ENCODE data around the gene FLNC. TPM values are rescaled to one million over a fixed set of nuclear protein-coding genes. Genes with fewer than 3 reads are reported as not detected.

Gene FLNC
- total and polyA plus RNA-seq, 9 of the 15 experiments (the other 6 are each of a cell fraction or from before 2014, with no cell fraction given), result 0.90 to 155 (median 28.8) TPM

GRCh38 chr7:128893251-128894100, 63.3 kb downstream of the FLNC start:
- Histone ChIP-seq H3K4me2 (ENCODE audit: insufficient read depth, low read length) (no peak overlapping the region), H3K27me3 (ENCODE audit: control insufficient read depth in 2 of 2, insufficient read depth in 2 of 2, low read length in 2 of 2) (peaks cover 14 to 40% of the 10 kb centered on the region in 2 experiments)
- no peak for FAIRE-seq

More at GRCh38 chr7:128893251-128894100, 63.3 kb downstream of the FLNC start:
- Histone ChIP-seq H3K36me3 (ENCODE audit: control insufficient read depth, insufficient read depth, low read length) (no peaks in the 10 kb centered on the region), H3K4me1 (replicated peaks in 1 of 2; ENCODE audit: control insufficient read depth in 2 of 2, insufficient read depth in 2 of 2, low read length in 2 of 2) (peaks cover 0 to 41% of the 10 kb centered on the region in 2 experiments; a peak in 2 of 5 replicates), H3K9me3 (replicated peaks; ENCODE audit: control insufficient read depth, insufficient read depth, low read depth, low read length) (0 out of 2 replicates have a peak, but pooled peaks cover 4% of the 10 kb centered on the region), H4K20me1 (replicated peaks; ENCODE audit: control insufficient read depth, insufficient read depth, low read length) (no peaks in the 10 kb centered on the region; the same call in 1 of the 2 replicates), H2AFZ (ENCODE audit: low read depth, low read length) (no peak overlapping the region), H3K9me1 (ENCODE audit: control insufficient read depth, insufficient read depth, low read length) (no peaks in the 10 kb centered on the region), H3K79me2 (ENCODE audit: control insufficient read depth, insufficient read depth, low read length) (no peaks in the 10 kb centered on the region), H3K4me3 (no peak overlapping the region), H3K27ac (ENCODE audit: extremely low read depth, low read depth, low read length) (no peak overlapping the region), H3K9ac (ENCODE audit: insufficient read depth in 1 of 2, low read depth in 2 of 2, low read length in 2 of 2) (no peak overlapping the region; a peak in 1 of 4 replicates)
- intact Hi-C loops (cut with micrococcal nuclease), result no loop called here
- CTCF ChIA-PET (ENCODE audit: low intra/inter-chr PET ratio), result no interaction called here
- DNase-seq (ENCODE audit: extremely low read depth in 1 of 4, low spot score in 3 of 4) (no peak), ATAC-seq (no peak)
- WGBS (ENCODE audit: insufficient coverage, low coverage, missing lambda C conversion rate), result 37% methylated on average over 23 of the region's 23 CpGs
- in situ Hi-C loops (cut with MboI), result no loop called here
- no TSS peak for BruUV-seq (replicated peaks)
- POLR2A ChIA-PET, result interaction anchor here (0.7 kb wide), 1 partner anchor 9 kb away, joined by 3 read pairs; no protein-coding TSS in a partner anchor
- TF ChIP-seq ELK3 (CRISPR knock-in tag; IDR thresholded peaks at IDR 0.05), result no peak
- TF ChIP-seq PML (IDR thresholded peaks at IDR 0.05; ENCODE audit: low read length), result no peak
- TF ChIP-seq PKNOX1 (IDR thresholded peaks at IDR 0.05), result no peak
- no peak for TF ChIP-seq SAFB2 (IDR thresholded peaks at IDR 0.05; ENCODE audit: borderline replicate concordance, low read depth, low read length, severe bottlenecking)
- no peak for TF ChIP-seq ZNF212 (CRISPR knock-in tag; IDR thresholded peaks at IDR 0.05)
- no peak for TF ChIP-seq ZNF217 (CRISPR knock-in tag; IDR thresholded peaks at IDR 0.05)
- TF ChIP-seq GATA2 (CRISPR knock-in tag; IDR thresholded peaks at IDR 0.05), result no peak
- no peak for TF ChIP-seq ZNF253 (CRISPR knock-in tag; conservative IDR thresholded peaks at IDR 0.05)
- TF ChIP-seq CREB5 (CRISPR knock-in tag; IDR thresholded peaks at IDR 0.05), result no peak
- TF ChIP-seq RUNX1 (IDR thresholded peaks at IDR 0.05; ENCODE audit: low read depth), result no peak
- no peak for TF ChIP-seq RBM39 (optimal IDR thresholded peaks at IDR 0.05; ENCODE audit: low read depth, low read length)
- no peak for TF ChIP-seq HNRNPL (IDR thresholded peaks at IDR 0.05; ENCODE audit: low read depth, low read length)
